ENCODE results near the gene TMEM72.

GRCh38 chr10:44891721-44892120 lies 19.4 kb upstream of the TMEM72 start:
- TF ChIP-seq CTCF (IDR thresholded peaks at IDR 0.05; ENCODE audit: borderline replicate concordance, extremely low read depth, low read length, poor library complexity, severe bottlenecking) (no peak), EZH2 (IDR thresholded peaks at IDR 0.05; ENCODE audit: borderline replicate concordance, low read depth, low read length, severe bottlenecking) (no peak)

All from DND-41 (cell line).